Right lobe of liver (tissue), 6 donors: ENCODE results near the gene SLC1A2. TPM values are rescaled to one million over a fixed set of nuclear protein-coding genes. Genes with fewer than 3 reads are reported as not detected.

ENCODE experiments used
- ATAC-seq, 4 donors: fragments of 200-7000 bp; cut with Tn5 transposase; one replicate each; pipeline ENCODE4 v1.9.1; 2020; ENCODE audit warnings: mild to moderate bottlenecking in 4 of 4, moderate library complexity in 4 of 4
- DNase-seq, 3 donors: peaks; one replicate each; pipeline ENCODE4 v3.0.0-alpha.2; 2020
- H3K27ac ChIP-seq, 3 donors: fragments of 200-600 bp; one replicate each; pipeline ENCODE4 v1.8.0; 2022
- H3K27me3 ChIP-seq, 2 donors: fragments of 200-600 bp; one replicate each; pipeline ENCODE4 v1.8.0; 2022
- H3K36me3 ChIP-seq, 4 donors: fragments of 200-600 bp; sonication (generic) in 1 of 4; one replicate each; pipeline versions ENCODE4 v1.5.1 to v1.8.0; 2017 to 2022; ENCODE audit warnings: control low read depth in 1 of 4
- H3K4me1 ChIP-seq, 4 donors: fragments of 200-600 bp; sonication (generic) in 1 of 4; one replicate each; pipeline versions ENCODE4 v1.5.1 to v1.8.0; 2017 to 2022; ENCODE audit warnings: control low read depth in 1 of 4
- H3K4me3 ChIP-seq, 3 donors: fragments of 200-600 bp; one replicate each; pipeline ENCODE4 v1.8.0; 2022
- H3K9me3 ChIP-seq, 4 donors: fragments of 200-600 bp; sonication (generic) in 1 of 4; one replicate each; pipeline versions ENCODE4 v1.5.1 to v1.8.0; 2017 to 2022; ENCODE audit warnings: control low read depth in 1 of 4
- POLR2A ChIP-seq: fragments of 450-650 bp; IDR thresholded peaks from one replicate; pipeline ENCODE4 v1.6.1; 2017; ENCODE audit warnings: antibody characterized with exemption, mild to moderate bottlenecking
- WGBS: methylation state at CpG from one replicate; pipeline ENCODE4 v1.1.6; 2018; ENCODE audit warnings: low coverage, low lambda C conversion rate; ENCODE audit not compliant: insufficient coverage; ENCODE audit errors: missing lambda C conversion rate; 5-methylcytosine and 5-hydroxymethylcytosine counted together
- intact Hi-C, 2 donors: fragments of 100-400 bp; cut with DNase I; formaldehyde crosslinking; loops; one replicate each; pipeline versions ENCODE4 v1.11.2 to v1.14.1; 2022
- total RNA-seq, 6 experiments: library from RNA; depleted of rRNA in 2 of 6; stranded (reverse); fragments of >200 nt in 2 of 6; fragmentation: NEBNext Ultra II Directional in 3 of 6; extraction: Animal tissue kit (Norgen Biotek cat#: 25700) in 3 of 6; gene quantifications; one replicate each; pipeline versions ENCODE4 v1.1.0 to v1.2.4, GENCODE V29; 2016 to 2023
- TF ChIP-seq, protein P1 (sequence below), 4 donors: fragments of 200-600 bp in 3 of 4; fragments of 450-650 bp in 1 of 4; IDR thresholded peaks; one replicate each; pipeline versions ENCODE4 v1.5.1 to v1.8.0; 2016 to 2022; ENCODE audit warnings: antibody characterized with exemption in 4 of 4, mild to moderate bottlenecking in 2 of 4
- donor health status: DM: no; HTN: yes; CAD: no.
- donor health status: DM: no; HTN: no; CAD: no.
- donor health status: DM: no; HTN: no; CAD: no.
- donor health status: DM: no; HTN: yes; CAD: no.
- donor health status: DM: no; HTN: yes; CAD: no.

Gene SLC1A2
- total RNA-seq, 6 experiments from 2014 or later: 7.6 to 87.4 (median 13.3) TPM

DNA sequence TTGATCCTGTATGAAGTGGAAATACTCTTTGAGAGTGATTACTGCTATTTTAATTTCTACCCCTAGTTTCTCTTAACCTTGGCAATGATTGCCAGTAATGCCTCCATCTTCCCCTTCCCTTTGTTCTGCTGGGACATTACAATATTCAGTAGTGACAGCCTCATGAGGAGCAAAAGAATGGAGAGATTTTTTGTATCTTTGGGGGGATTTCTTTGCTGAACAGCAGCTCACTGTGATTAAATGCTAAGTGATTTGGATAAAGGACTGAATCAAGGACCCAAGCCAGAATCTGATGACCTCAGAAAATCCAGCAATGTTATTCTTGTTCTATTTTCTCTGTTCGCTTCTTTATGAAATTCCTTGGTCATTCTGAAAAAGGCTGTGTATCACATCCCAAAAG is 7.0 kb upstream of the SLC1A2 start:
- intact Hi-C loops: no loop called here
- Histone ChIP-seq H3K36me3 (no peaks in the 10 kb centered on the region), H3K4me3 (no peak overlapping the region), H3K27ac (no peak overlapping the region), H3K4me1 (no peaks in the 10 kb centered on the region), H3K27me3 (no peaks in the 10 kb centered on the region), H3K9me3 (no peaks in the 10 kb centered on the region)
- TF ChIP-seq POLR2A: no peak
- TF ChIP-seq, protein P1, sequence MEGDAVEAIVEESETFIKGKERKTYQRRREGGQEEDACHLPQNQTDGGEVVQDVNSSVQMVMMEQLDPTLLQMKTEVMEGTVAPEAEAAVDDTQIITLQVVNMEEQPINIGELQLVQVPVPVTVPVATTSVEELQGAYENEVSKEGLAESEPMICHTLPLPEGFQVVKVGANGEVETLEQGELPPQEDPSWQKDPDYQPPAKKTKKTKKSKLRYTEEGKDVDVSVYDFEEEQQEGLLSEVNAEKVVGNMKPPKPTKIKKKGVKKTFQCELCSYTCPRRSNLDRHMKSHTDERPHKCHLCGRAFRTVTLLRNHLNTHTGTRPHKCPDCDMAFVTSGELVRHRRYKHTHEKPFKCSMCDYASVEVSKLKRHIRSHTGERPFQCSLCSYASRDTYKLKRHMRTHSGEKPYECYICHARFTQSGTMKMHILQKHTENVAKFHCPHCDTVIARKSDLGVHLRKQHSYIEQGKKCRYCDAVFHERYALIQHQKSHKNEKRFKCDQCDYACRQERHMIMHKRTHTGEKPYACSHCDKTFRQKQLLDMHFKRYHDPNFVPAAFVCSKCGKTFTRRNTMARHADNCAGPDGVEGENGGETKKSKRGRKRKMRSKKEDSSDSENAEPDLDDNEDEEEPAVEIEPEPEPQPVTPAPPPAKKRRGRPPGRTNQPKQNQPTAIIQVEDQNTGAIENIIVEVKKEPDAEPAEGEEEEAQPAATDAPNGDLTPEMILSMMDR (IDR thresholded peaks at IDR 0.05): no peak
- ATAC-seq: no peak
- 69% methylated on average over 1 of the region's 1 CpG for WGBS
- DNase-seq: no peak

DNA sequence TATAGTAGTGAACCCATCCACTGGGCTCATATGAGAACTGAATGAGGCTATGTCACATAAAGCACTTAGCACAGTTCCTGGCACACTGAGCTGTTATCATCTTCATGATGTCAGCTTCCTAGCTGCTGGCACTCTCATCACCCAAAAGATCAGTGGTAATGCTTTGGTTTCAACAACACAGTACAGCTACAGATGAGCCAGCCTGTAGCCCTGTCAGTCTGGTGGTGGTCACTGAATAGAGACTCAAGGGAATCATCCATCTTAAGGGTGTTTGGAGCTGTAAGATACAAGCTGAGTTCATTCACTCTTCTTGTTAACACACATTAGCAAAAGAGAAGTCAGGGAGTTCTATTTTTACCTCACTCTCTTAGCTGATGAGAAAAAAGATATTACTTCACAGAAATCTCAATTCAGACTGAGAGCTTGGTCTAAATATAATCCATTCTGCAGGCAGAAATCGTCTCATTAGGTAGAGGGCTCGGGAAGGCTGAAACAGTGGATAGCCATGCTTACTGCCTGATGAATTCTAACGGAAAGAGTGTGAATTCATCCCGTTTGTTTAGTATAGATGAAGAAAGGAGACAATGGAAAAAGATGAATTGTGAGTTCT is 6.3 kb upstream of the SLC1A2 start:
- DNase-seq: no peak
- H3K9me3 ChIP-seq: no peaks in the 10 kb centered on the region
- TF ChIP-seq, protein P1 (IDR thresholded peaks at IDR 0.05): no peak
- TF ChIP-seq POLR2A: no peak
- H3K4me1 ChIP-seq: no peaks in the 10 kb centered on the region
- 26% methylated on average over 4 of the region's 4 CpGs for WGBS
- intact Hi-C loops: no loop called here
- H3K27me3 ChIP-seq: no peaks in the 10 kb centered on the region
- no peak overlapping the region for H3K27ac ChIP-seq
- H3K36me3 ChIP-seq: no peaks in the 10 kb centered on the region
- ATAC-seq: no peak
- no peak overlapping the region for H3K4me3 ChIP-seq

DNA sequence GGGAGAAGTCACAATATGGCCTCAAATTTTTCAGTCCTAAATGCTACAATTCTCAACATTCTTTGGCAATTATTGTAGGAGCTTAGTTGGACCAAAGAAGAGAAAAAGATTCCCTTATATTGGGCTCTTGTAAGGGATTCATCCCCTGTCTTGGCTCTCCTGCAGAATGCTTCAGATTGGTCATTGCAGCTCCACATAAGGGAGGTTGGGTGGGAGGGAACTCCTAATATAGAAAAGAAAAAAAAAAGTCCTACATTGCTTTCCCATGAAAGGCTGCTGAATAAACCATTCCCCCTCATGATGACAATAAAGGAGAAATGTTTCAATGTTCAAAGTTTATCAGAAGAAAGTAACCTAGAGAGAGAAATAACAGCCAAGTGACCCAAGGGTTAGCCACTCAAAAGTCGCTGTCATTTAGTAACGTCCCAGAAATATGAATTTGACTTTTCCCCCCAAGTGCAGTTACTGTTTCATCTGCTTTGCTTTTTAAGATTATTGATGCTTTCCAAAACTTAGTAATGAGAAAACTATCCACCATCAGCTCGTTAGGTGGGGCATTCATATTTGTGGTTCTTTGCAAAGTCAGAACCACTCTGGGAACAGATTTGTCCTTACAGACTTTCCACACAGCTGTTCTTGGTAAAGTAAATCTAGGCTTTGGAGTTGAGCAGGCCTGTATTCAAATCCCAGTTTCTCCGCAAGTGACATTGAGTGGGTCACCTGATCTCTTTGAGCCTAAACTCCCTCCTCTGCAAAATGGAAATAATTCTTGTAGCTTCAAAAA is 5.0 kb upstream of the SLC1A2 start:
- no peak for ATAC-seq
- Histone ChIP-seq H3K4me3 (no peak overlapping the region), H3K27ac (no peak overlapping the region), H3K36me3 (no peaks in the 10 kb centered on the region), H3K4me1 (peaks cover 0 to 3% (median 0%) of the 10 kb centered on the region in 4 donors), H3K27me3 (no peaks in the 10 kb centered on the region), H3K9me3 (no peaks in the 10 kb centered on the region)
- WGBS: 45% methylated on average over 4 of the region's 4 CpGs
- DNase-seq: no peak
- TF ChIP-seq POLR2A: no peak
- TF ChIP-seq, protein P1 (IDR thresholded peaks at IDR 0.05): no peak
- intact Hi-C loops: no loop called here

DNA sequence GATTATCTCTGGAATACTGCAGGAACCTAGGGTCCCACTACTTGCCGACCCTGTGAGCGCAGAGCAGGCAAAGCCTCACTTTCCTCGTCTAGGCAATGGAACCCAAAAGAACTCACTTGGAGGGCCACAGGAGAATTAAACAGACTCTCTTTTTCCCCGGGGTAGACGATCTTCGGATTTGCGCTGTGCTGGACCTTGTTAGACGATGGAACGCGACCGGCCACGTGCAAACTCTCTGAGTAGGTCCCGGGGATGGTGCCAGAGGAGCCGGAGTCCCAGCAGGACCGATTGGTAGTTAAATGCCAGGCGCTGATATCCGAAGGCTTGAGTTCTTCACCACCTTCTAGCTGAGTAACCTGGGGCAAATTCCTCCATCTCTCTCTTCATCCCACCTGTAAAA is 1.0 kb upstream of the SLC1A2 start:
- no peak for DNase-seq
- no peaks in the 10 kb centered on the region for H3K27me3 ChIP-seq
- no peak for ATAC-seq

More for the DNA sequence above, 1.0 kb upstream of the SLC1A2 start:
- intact Hi-C loops: no loop called here
- Histone ChIP-seq H3K4me3 (no peak overlapping the region), H3K27ac (no peak overlapping the region), H3K9me3 (no peaks in the 10 kb centered on the region), H3K4me1 (peaks cover 0 to 14% (median 0%) of the 10 kb centered on the region in 4 donors), H3K36me3 (no peaks in the 10 kb centered on the region)
- TF ChIP-seq, protein P1 (IDR thresholded peaks at IDR 0.05): no peak
- no peak for TF ChIP-seq POLR2A
- WGBS: 2% methylated on average over 10 of the region's 17 CpGs
